Stimulated activated CD8-positive, alpha-beta memory T cell treated with anti-CD3 and anti-CD28 coated beads, Interleukin-4, amount 100 ng/mL, for 4 hours (primary cell): ENCODE measurements around the gene PTPRJ.
"Not testable (repeated sequence)": the region's sequence is repeated elsewhere in the genome, so short reads cannot be mapped to it uniquely, and the experiment has no call there.

Experiments used
- DNase-seq, 2 donors: peaks; one replicate each; pipeline ENCODE4 v3.0.0-alpha.2; 2020; ENCODE audit warnings: low read depth in 2 of 2, low spot score in 1 of 2

Gene PTPRJ

GRCh38 chr11:47980088-47980906 is at the start of gene PTPRJ:
TSS of gene PTPRJ (plus strand) at chr11:47980559. CDS start at chr11:47980913, 354 bp downstream.
- DNase-seq: peak in 1 of 2 donors; percentile 23

GRCh38 chr11:47932544-47932943 is 47.8 kb upstream of the PTPRJ start:
- no peak for DNase-seq

GRCh38 chr11:47933797-47934196 is 46.6 kb upstream of the PTPRJ start:
- DNase-seq: not testable (repeated sequence)

- DNase-seq: no peak
These were observed 41.4 kb upstream of the PTPRJ start for GRCh38 chr11:47938791-47939560.

GRCh38 chr11:47940904-47941649 is 39.3 kb upstream of the PTPRJ start:
- DNase-seq: no peak

GRCh38 chr11:47941907-47942558 is 38.3 kb upstream of the PTPRJ start:
- no peak for DNase-seq

- no peak for DNase-seq
These were observed 36.4 kb upstream of the PTPRJ start for GRCh38 chr11:47943721-47944586.

GRCh38 chr11:47944632-47945031 is 35.7 kb upstream of the PTPRJ start:
- DNase-seq: no peak

GRCh38 chr11:47946682-47947559 is 33.4 kb upstream of the PTPRJ start:
- DNase-seq: no peak

GRCh38 chr11:47948137-47948536 is 32.2 kb upstream of the PTPRJ start:
- no peak for DNase-seq

- not testable (repeated sequence) for DNase-seq
These were observed 31.2 kb upstream of the PTPRJ start for GRCh38 chr11:47949001-47949675.

- DNase-seq: peak; percentile 27 to 34
These were observed 30.0 kb upstream of the PTPRJ start for GRCh38 chr11:47950396-47950795.

GRCh38 chr11:47951504-47951903 is 28.9 kb upstream of the PTPRJ start:
- not testable (repeated sequence) for DNase-seq

- no peak for DNase-seq
These were observed 25.2 kb upstream of the PTPRJ start for GRCh38 chr11:47955061-47955755.

- no peak for DNase-seq
These were observed 20.3 kb upstream of the PTPRJ start for GRCh38 chr11:47960015-47960414.

- no peak for DNase-seq
These were observed 19.0 kb upstream of the PTPRJ start for GRCh38 chr11:47961383-47961782.

GRCh38 chr11:47964546-47964945 is 15.8 kb upstream of the PTPRJ start:
- DNase-seq: no peak
